ENCODE measurements around the gene YPEL4.

YPEL4 gene

DNA sequence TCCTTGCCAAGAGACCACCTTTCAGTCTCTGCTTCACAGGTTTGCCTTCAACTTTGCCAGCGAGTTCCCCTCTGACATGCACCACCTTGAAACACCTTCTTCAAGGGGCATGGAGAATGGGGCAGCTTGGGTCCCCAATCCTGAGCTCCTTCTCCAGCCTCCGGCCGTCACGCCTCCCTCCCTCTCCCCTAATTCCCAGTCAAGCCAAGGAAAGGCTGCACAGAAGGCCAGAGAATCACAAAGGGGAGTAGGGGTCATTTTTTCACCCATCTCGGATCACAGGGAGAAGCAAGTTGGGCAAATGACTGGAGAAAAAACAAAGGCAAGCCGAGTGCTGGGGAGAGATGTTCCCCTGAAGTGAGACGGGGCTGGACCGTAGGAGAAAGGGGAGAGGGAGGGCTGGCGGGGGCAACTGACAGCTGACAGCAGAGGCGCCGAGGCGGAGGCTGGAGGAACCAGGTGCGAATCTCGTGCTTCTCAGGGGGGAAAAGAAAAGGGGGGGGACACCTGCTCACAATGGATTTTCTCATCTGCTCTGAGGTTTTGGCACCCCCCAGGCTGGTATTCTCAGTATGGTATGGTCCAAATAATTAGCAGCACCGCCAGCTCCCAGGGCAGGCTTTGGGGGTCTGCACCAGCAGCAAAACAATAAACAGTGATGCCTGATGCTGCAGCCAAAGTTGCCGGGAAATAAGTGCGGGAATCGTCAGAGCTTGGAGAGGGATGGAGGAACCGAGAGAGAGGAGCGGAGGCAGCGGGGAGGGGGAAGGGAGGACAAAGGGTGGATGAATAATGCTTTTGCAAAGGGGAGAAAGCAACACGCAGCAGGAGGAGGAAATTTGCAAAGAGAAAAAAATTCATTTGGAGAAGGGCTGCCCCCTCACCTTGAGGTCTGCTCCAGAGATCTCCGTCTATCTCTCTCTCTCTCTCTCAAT is 644 bp downstream of the YPEL4 start:
- DNase-seq, result peak; percentile 49

DNA sequence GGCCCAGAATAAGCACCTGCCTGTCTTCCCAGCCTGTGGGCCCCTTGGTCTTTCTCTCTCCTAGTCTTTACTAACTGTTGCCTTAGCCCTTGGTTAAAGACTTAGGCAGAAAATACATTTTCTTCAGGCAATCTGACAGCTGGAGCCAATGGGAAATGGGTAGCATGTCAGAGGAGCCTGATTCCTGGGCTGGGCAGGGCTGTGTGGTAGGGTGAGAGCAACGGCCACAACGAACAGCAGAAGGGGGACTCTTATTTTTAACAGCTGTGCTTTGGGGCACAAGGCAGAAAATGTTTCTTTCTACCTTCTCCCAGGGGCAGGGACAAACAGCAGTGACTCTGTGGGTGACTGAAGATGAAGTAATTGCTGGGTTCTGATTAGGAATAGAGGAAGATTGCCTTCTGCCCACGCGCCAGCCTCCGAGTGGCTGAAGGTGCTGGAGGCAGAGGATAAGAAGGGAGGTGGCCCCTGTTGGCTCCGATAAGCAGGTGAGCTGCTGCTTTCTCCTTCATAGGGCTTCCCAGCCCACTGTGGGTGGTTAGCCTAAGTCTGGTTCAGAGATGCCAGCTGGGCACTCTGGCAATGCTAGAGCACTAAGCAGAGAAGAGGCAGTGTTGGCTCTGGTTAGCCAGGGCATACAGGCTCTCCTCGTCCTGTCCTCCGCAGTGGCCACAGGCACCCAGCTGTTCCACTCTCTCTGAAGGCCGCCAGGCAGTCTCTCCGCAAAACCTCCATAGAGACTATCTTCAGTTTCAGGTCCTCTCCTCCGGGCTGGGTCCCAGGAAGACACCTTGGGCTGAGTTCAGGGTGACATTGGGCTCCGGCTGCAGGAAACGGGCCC is 1.5 kb downstream of the YPEL4 start:
- DNase-seq, result no peak

DNA sequence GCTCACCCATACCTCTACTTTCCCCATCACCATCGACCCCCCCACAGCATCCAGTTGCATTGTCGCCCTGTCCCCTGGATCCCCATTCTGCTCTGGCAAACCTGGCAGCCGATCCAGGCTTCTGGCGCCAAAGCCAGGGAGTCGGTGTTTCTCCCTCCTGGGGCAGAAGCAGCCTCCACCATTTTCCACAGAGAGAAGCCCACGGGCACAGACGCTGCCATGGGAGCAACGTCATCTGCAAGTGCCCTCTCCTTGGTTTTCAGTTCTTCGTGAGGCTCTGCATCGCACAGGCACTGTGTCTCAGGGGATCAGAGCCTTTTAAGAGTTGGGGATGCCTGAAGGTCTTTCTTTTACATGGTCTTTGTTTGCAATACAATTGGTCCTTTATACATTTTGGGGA is 2.3 kb downstream of the YPEL4 start:
- DNase-seq, result no peak

- DNase-seq, result no peak
These were observed 2.9 kb downstream of the YPEL4 start for GRCh38 chr11:57646799-57647303.

DNA sequence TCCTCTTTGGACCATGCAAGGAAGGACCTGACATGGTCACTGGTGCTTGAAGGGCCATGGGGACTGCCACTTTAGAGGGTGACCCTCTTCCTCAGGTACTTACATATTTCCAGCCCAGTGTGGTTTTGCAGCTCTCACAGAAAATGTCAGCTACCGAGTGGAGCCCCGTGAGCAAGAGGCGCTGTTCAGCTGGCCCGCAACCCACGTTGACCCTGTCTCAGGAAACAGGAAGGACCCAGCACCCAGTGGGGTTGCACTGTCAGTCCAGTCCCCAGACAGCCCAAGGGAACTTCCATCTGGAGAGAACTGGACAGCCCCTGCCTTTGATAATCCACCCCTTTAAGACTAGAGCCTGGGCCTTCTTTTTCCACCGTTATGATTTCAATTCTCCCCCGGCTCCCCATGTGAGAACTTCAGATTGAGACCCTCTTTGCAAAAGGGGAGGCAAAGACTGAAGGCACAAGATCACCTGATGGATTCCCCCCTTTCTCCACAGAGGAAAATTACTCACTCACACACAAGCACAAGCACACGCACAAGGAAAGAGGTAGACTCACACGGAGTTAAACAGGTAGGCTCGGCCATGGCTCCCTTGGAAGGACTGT is 3.4 kb downstream of the YPEL4 start:
- no peak for DNase-seq

GRCh38 chr11:57645689-57646085 is 4.0 kb downstream of the YPEL4 start:
- DNase-seq, result no peak

DNA sequence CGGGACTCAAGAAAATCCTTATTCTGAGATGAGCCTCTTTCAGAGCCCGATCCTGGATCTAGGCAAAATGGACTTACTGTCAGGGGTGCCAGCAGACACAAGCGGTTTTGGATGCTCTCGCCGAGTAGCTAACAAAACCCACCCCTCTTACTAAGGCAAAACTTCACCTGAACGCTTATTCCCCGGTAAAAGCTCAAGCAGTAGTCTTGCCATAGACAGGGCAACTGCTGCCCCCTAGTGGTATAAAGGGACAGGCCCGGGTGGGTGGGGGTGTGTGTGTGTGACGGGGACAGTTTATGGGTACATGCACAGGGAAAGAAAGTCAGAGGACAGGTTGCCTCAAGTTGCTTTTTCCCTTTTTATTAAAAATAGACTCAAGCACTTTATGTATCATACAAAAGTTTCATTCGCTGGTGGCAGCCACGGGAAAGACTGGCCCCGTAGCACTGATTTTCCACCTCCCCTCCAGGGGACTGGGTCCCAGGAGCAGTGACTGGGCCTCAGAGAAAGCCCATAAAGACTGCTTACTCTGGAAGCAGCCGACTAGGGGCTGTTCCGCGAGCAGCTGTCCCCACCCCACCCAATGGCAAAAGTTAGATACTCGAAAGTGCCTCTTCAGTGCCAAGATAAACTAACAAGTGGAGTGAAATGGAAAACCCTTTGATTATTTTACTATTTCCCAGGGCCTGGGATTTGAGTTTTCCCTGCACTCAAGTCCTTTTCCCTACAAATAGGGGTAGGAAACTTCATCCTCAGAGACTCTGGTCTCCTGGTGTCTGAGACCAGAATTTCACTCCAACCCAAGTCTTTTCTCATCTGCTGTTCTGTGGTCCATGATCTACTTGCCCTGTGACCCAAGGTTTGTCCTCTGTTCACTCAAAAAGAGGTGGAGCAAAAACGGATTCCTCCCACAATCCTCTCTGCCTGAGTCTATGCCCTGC is 4.7 kb downstream of the YPEL4 start:
- DNase-seq, result peak; percentile 68

- DNase-seq, result no peak
These were observed 5.9 kb downstream of the YPEL4 start for GRCh38 chr11:57643802-57644201.

DNA sequence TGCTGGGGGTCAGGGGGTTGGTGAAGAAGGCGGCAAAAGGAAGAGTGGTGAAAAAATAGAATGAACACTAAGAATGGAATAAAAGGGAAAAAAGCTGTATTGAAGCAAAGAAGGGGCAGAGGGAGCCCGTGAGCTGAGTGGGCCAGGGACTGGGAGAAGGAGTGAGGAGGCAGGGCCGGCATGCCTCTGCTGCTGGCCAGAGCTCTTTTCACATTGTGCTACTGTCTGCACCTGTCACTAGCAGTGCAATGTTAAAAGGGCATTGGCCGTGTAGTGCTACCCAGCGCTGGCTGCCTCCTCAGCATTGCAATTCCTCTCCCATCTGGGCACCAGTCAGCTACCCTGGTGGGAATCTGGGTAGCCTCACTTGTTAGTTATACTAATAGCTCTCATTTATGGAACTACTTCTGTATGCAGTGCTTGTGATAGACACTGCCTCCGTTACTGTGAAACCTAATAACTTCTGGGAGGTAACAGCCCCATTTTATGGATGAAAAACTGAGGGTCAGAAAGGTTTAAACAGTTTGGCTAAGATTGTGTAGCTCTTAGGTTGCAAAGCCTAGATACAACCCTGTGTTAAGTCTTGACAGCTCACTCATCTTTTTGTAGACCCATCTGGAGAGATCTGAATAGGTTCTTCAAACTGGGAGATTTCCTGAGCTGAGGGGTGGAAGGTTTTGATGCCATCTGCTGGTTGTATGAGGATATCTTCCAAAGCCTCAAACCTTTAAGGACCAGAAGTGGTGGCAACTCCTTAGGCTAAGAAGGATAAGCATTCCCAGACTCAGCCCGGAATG is 8.5 kb downstream of the YPEL4 start:
- DNase-seq, result peak; percentile 64

DNA sequence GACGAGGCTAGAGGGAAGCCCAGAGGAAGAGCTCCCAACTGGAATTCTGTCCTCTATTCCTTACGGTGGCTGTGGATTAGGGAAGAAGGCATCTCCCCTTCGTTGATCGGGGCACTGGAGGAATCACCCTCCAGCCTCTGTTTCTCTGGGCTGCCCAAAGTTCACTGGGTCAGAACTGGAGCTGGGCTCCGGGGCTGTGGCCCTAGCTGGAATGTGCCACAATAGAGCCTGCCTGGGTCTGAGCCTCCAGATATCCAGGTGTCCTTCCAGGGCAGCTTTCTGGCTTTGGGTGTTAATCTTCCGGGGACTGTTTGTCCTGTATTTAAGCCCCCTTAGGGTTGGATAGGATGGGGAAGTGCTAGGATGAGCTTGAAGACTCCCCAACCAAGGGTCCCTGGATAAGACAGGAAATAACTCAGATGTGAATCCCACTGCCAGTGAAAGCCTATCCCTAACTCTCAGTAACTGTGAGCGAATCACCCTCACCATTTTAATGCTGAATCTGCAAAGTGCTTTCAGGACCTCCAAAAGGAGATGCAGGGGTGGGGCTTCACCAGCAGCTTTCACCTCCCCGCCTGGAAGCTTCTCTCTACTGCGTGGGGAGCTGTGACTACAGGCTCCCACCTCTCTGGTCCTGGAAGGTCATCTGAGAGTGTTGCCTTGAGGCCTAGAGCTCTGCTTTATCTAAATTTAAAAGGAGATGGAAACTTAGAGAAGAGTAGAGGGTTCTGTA is 9.5 kb downstream of the YPEL4 start:
- DNase-seq, result no peak

DNA sequence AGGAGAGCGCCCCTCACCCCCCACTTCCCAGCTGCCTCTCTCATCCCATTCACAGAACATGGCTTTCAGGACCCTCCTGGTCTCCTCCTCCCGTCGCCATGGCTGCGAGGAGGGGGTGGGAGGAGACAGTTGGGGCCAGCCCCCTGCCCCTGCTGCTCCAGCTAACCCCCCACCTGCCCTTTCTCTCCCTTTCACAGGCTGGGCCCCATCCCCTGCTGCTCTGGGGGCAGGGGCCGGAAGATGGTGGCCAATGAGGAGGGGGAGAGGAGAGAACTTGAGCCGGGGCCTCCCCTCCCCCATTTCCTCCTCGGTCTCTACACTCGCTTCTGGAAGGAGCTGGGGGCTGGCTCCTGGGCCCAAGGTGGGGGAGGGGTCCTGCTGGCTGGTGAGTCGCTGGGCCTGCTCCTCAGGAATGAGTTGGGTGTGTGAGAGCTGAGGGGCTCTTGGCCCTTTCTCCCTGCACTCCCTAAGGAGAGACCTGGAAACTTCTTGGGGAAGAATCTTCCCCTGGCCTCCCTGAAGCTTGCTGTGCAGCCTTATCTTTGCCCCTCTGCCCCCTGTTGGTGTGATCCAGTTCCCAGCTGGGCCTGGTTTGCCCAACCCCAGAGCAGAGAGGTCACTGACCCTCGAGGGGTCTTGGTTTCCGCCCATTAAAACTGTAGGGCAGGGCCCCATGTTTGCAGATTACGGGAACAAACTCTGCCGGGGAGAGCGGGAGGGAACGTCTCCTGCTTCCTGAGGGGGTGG is 10.2 kb downstream of the YPEL4 start:
- DNase-seq, result peak; percentile 98

GRCh38 chr11:57638811-57639320 is 10.8 kb downstream of the YPEL4 start:
- no peak for DNase-seq

- peak; percentile 92 for DNase-seq
These were observed 11.5 kb downstream of the YPEL4 start for GRCh38 chr11:57638005-57638781.

- peak; percentile 52 for DNase-seq
These were observed 12.1 kb downstream of the YPEL4 start for GRCh38 chr11:57637626-57638004.

- no peak for DNase-seq
These were observed 14.5 kb downstream of the YPEL4 start for GRCh38 chr11:57635246-57635645.

GRCh38 chr11:57634311-57634710 is 15.4 kb downstream of the YPEL4 start:
- no peak for DNase-seq

DNA sequence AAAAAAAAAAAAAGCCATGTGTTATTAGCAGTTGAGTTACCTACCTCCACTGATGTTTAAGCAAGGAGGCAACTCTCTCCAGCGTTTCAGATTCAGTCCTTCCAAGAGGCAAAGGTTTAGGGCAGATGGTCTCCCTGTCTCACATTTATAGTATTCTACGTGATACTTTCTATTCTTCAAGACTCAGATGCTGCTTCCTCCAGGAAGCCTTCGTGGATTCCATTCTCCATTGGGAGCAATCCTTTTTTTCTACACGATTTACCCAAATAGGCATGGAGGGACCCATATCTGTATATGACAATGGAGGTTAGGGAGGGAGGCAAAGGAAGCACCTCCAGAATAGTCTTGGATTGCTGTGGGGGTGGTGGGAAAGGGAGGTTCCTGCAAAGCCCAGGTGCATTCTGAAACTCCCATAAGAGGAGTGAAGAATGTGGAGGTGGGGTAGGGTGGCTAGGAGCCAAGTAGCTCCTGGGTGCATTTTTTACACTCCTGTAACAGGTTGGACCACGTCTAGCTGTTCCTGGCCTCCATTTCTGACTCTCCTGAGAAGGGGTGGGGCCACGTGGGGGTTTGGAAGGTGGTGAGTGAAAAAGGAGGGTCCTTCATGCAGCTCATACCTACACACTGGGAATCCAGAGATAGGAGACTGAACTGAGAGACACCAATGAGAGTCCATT is 16.2 kb downstream of the YPEL4 start:
- no peak for DNase-seq

- no peak for DNase-seq
These were observed 17.6 kb downstream of the YPEL4 start for GRCh38 chr11:57632116-57632515.
